Lower leg skin (tissue), 4 donors: ENCODE results near the gene PTPRT. TPM values are rescaled to one million over a fixed set of nuclear protein-coding genes. Genes with fewer than 3 reads are reported as not detected.

Source experiments
- DNase-seq, 2 donors: peaks; one replicate each; pipeline ENCODE4 v3.0.0-alpha.2; 2019; ENCODE audit warnings: low spot score in 2 of 2
- H3K4me3 ChIP-seq: fragments of 200-600 bp; sonication (generic); 2 replicates; pipeline ENCODE4 v1.5.1; 2017; ENCODE audit warnings: mild to moderate bottlenecking, low read depth; ENCODE audit not compliant: poor library complexity, severe bottlenecking
- POLR2A ChIP-seq, 2 donors: fragments of 450-650 bp; IDR thresholded peaks; one replicate each; pipeline ENCODE4 v1.6.1; 2016 to 2017; ENCODE audit warnings: antibody characterized with exemption in 2 of 2, mild to moderate bottlenecking in 1 of 2, moderate library complexity in 1 of 2
- WGBS, 2 donors: methylation state at CpG; one replicate each; pipeline ENCODE4 v1.1.5; 2018; 5-methylcytosine and 5-hydroxymethylcytosine counted together
- intact Hi-C: fragments of 100-400 bp; cut with DNase I; formaldehyde crosslinking; loops from one replicate; pipeline ENCODE4 v1.15.0; 2023; ENCODE audit warnings: low total_unique reads
- total RNA-seq, 4 donors: library from RNA; depleted of rRNA; stranded (reverse); fragments of >200 nt; gene quantifications; one replicate each; pipeline ENCODE4 v1.1.0, GENCODE V29; 2016
- TF ChIP-seq, protein P1 (sequence below), 3 donors: fragments of 450-650 bp; IDR thresholded peaks; one replicate each; pipeline ENCODE4 v1.5.1; 2016; ENCODE audit warnings: antibody characterized with exemption in 3 of 3, mild to moderate bottlenecking in 3 of 3, moderate library complexity in 2 of 3

Gene PTPRT
- total RNA-seq, 4 donors from 2014 or later = 0.34 to 1.4 (median 0.95) TPM

DNA sequence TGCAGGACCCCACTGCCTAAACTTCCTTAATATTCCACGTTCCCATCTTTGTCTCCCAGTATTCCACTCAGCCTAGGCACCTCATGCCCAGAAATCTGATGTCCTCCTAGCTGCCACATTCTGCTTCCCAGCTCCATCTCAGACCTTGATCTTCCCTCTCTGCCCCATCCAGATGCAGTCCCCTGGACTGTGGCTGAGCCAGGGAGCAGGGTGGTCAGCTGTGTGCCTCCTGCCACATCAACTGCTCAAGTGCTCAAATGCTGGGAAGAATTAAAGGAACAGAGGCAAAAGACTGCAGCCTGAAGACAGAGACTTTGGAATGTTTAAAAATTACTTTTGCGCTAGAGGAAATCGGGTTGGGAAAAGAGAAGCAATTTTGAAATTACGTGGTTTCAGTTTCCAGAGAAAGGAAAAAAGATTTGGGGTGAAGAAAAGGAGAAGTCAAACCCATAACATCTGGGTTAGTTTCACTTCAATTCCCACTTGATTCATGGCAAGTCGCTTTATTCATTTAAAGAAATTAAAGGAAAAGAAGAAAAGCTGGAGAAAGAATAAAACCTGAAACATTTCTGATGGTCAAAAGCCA lies 704.8 kb downstream of the PTPRT start:
- DNase-seq = no peak
- TF ChIP-seq, protein P1, sequence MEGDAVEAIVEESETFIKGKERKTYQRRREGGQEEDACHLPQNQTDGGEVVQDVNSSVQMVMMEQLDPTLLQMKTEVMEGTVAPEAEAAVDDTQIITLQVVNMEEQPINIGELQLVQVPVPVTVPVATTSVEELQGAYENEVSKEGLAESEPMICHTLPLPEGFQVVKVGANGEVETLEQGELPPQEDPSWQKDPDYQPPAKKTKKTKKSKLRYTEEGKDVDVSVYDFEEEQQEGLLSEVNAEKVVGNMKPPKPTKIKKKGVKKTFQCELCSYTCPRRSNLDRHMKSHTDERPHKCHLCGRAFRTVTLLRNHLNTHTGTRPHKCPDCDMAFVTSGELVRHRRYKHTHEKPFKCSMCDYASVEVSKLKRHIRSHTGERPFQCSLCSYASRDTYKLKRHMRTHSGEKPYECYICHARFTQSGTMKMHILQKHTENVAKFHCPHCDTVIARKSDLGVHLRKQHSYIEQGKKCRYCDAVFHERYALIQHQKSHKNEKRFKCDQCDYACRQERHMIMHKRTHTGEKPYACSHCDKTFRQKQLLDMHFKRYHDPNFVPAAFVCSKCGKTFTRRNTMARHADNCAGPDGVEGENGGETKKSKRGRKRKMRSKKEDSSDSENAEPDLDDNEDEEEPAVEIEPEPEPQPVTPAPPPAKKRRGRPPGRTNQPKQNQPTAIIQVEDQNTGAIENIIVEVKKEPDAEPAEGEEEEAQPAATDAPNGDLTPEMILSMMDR (IDR thresholded peaks at IDR 0.05) = no peak
- TF ChIP-seq POLR2A (IDR thresholded peaks at IDR 0.05) = no peak
- no peak overlapping the region for H3K4me3 ChIP-seq
- intact Hi-C loops = no loop called here
- WGBS, 2 donors = 50 to 54% methylated on average over 5 of the region's 5 CpGs

GRCh38 chr20:42484335-42484734 lies 705.4 kb downstream of the PTPRT start:
- DNase-seq = peak in 1 of 2 donors; percentile 61
- no peak overlapping the region for H3K4me3 ChIP-seq
- intact Hi-C loops = no loop called here
- 7 to 15% methylated on average over 3 of the region's 3 CpGs for WGBS, 2 donors
- TF ChIP-seq, protein P1 (IDR thresholded peaks at IDR 0.05) = no peak
- TF ChIP-seq POLR2A (IDR thresholded peaks at IDR 0.05) = no peak

DNA sequence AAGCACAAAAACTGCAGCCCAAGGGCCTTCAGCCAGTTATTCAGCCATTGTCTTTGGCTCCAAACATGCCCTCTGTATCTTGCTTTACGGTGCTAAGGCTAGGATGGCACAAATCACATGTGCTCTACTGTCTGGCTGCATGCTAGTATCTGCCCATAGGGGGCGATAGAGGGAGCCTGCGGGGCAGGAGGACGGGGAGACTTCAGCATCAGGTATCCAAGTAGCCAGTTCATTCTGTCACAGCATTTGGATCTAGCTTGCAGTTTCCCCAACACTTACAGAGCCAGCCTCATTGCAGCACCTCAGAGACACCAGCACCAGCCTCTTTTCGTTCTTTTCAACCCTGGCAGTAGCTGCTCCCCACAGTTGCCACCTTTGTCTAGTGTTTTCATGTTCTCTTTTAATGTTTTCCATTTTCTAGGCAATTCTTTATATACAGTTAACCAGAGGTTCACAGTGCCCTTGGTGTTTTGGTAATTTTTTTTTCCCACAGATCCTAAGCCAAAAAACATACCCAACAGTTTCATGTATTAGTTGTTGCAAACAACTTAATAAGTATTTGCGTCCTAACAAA lies 705.9 kb downstream of the PTPRT start:
- intact Hi-C loops = no loop called here
- no peak for DNase-seq

DNA sequence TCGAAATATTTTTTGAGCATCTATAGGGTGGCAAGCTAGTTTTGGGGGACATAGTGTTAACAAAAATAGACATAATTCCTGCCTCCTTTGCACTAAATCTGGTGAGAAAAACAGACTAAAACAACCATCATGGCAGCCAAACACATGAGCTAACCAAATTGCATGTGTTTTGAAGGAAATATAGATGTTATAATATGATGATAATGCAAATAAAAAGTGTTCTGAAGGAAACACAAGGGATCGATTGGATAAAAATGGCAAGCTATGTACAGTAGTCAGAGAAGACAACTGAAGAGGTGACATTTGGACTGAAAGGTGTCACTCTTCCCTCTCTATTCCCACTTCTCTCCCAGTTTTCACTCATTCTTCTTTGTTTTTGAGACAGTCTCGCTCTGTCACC lies 706.9 kb downstream of the PTPRT start:
- H3K4me3 ChIP-seq = no peak overlapping the region
- TF ChIP-seq, protein P1 (IDR thresholded peaks at IDR 0.05) = no peak
- TF ChIP-seq POLR2A (IDR thresholded peaks at IDR 0.05) = no peak
- 89 to 95% methylated on average over 3 of the region's 3 CpGs for WGBS, 2 donors
- DNase-seq = no peak
- intact Hi-C loops = no loop called here

More for the DNA sequence above, 705.9 kb downstream of the PTPRT start:
- 21 to 28% methylated on average over 6 of the region's 6 CpGs for WGBS, 2 donors
- H3K4me3 ChIP-seq = no peak overlapping the region
- TF ChIP-seq, protein P1 (IDR thresholded peaks at IDR 0.05) = no peak
- TF ChIP-seq POLR2A (IDR thresholded peaks at IDR 0.05) = no peak

DNA sequence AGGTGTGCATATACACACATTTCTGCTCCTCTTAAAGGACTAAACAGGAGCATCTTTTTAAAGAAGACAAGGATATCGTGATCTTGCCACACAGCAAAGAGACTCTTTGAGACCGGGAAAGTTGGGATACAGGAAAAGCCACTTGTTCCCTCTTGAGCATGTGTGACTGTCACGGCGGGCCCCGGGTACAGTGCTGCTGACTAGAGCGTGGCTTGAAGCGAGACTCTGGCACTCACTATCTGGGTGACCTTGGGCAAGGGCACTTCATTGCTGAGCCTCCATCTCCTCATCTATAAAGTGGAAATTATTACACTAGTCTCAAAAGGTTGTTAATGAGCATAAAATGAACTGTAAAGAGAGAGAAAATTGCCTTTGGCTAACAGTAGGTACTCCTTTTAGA lies 713.9 kb downstream of the PTPRT start:
- 82 to 90% methylated on average over 7 of the region's 7 CpGs for WGBS, 2 donors
- no peak overlapping the region for H3K4me3 ChIP-seq
- TF ChIP-seq, protein P1 (IDR thresholded peaks at IDR 0.05) = no peak
- no peak for TF ChIP-seq POLR2A (IDR thresholded peaks at IDR 0.05)
- intact Hi-C loops = no loop called here
- DNase-seq = no peak

- no peak for DNase-seq
- intact Hi-C loops = no loop called here
- 54 to 74% methylated on average over 6 of the region's 6 CpGs for WGBS, 2 donors
Measured at GRCh38 chr20:42474646-42475045, 715.1 kb downstream of the PTPRT start.

More at GRCh38 chr20:42474646-42475045, 715.1 kb downstream of the PTPRT start:
- H3K4me3 ChIP-seq = no peak overlapping the region
- TF ChIP-seq, protein P1 (IDR thresholded peaks at IDR 0.05) = no peak
- TF ChIP-seq POLR2A (IDR thresholded peaks at IDR 0.05) = no peak
